Fibroblast of villous mesenchyme (primary cell): ENCODE measurements around the gene ZNF26. TPM values are rescaled to one million over a fixed set of nuclear protein-coding genes. Genes with fewer than 3 reads are reported as not detected.

ENCODE experiments used
- DNase-seq: peaks from one replicate; pipeline ENCODE4 v3.0.0-alpha.2; 2010; ENCODE audit warnings: low read depth
- H3K4me3 ChIP-seq: 2 replicates; pipeline ENCODE4 v1.5.1; 2011; ENCODE audit warnings: low read depth, mild to moderate bottlenecking, low read length
- small RNA-seq: library from RNA; depleted of rRNA; stranded (forward); fragments of <200 nt; gene quantifications from one replicate; pipeline ENCODE3, GENCODE V24; 2012
- total RNA-seq: library from RNA; depleted of rRNA; stranded (reverse); fragments of >200 nt; gene quantifications from 2 replicates; pipeline ENCODE4 v1.2.3, GENCODE V29; 2012
- TF ChIP-seq, protein P1 (sequence below): IDR thresholded peaks from 2 replicates; pipeline ENCODE4 v1.5.1; 2012; ENCODE audit warnings: low read depth, mild to moderate bottlenecking, low read length; ENCODE audit not compliant: insufficient read depth

The ZNF26 gene
- total RNA-seq, 1 donor, result 10.4 TPM

DNA sequence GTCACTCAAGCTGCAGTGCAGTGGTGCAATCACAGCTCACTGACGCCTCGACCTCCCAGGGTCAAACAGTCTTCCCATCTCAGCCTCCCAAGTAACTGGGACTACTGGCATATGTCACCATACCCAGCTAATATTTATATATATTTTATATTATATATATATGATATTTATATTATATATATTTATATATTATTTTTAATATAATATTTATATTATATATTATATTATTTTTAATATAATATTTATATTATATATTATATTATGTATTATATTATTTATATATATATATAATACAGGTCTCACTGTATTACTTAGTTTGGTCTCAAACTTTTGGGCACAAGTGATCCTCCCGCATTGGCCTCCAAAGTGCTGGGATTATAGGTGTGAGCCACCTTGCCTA, 60.5 kb downstream of the ZNF26 start:
- no peak for DNase-seq
- TF ChIP-seq, protein P1, sequence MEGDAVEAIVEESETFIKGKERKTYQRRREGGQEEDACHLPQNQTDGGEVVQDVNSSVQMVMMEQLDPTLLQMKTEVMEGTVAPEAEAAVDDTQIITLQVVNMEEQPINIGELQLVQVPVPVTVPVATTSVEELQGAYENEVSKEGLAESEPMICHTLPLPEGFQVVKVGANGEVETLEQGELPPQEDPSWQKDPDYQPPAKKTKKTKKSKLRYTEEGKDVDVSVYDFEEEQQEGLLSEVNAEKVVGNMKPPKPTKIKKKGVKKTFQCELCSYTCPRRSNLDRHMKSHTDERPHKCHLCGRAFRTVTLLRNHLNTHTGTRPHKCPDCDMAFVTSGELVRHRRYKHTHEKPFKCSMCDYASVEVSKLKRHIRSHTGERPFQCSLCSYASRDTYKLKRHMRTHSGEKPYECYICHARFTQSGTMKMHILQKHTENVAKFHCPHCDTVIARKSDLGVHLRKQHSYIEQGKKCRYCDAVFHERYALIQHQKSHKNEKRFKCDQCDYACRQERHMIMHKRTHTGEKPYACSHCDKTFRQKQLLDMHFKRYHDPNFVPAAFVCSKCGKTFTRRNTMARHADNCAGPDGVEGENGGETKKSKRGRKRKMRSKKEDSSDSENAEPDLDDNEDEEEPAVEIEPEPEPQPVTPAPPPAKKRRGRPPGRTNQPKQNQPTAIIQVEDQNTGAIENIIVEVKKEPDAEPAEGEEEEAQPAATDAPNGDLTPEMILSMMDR, result no peak
- H3K4me3 ChIP-seq, result no peak overlapping the region

DNA sequence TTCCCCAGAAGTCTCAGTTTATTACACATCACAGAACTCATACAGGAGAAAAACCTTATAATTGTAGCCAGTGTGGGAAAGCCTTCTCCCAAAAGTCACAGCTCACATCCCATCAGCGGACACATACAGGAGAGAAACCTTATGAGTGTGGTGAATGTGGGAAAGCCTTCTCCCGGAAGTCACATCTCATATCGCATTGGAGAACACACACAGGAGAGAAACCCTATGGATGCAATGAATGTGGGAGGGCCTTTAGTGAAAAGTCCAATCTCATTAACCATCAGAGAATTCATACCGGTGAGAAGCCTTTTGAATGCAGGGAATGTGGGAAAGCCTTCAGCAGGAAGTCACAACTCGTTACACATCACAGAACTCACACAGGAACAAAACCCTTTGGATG, 71.3 kb downstream of the ZNF26 start:
- peak; percentile 8 for DNase-seq
- TF ChIP-seq, protein P1, result no peak
- H3K4me3 ChIP-seq, result no peak overlapping the region

DNA sequence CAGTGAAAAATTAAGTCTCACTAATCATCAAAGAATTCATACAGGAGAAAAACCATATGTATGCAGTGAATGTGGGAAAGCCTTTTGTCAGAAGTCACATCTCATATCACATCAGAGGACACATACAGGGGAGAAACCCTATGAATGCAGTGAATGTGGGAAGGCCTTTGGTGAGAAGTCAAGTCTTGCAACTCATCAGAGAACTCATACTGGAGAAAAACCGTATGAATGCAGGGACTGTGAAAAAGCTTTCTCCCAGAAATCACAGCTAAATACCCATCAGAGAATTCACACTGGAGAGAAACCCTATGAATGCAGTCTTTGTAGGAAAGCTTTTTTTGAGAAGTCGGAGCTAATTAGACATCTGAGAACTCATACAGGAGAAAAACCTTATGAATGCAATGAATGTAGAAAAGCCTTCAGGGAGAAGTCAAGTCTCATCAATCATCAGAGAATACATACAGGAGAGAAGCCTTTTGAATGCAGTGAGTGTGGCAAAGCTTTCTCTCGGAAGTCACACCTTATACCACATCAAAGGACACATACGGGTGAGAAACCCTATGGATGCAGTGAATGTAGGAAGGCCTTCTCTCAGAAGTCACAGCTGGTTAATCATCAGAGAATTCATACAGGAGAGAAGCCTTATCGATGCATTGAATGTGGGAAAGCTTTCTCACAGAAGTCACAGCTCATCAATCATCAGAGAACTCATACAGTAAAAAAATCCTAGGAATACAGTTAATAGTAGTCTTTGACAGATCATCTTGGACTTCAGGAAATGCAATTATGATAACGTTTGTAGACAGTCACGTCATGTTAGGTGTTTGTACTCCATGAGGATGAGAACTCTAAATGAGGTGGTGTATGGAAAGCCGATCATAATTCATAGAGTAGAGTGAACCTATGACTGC, 72.3 kb downstream of the ZNF26 start:
- no peak overlapping the region for H3K4me3 ChIP-seq
- peak; percentile 6 for DNase-seq
- TF ChIP-seq, protein P1, result no peak

DNA sequence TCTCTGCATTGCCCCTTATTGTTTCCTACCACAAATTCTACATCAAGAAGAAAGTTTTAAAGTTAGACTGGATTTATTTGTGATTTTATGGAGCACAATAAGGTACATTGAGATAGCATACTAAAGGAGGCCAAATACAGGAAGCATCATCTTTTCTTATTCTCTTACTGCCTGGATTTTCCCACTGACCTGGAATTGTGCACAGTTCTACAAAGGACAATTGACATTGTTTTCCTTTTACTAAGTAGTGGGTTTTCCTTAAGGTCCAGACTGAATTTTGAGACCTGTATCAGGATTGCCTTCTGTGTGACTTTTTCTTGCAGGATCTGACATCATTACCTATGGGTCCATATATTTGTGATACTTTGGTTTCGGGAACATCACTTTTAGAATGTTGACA, 75.8 kb downstream of the ZNF26 start:
- H3K4me3 ChIP-seq, result no peak overlapping the region
- TF ChIP-seq, protein P1, result no peak
- no peak for DNase-seq

DNA sequence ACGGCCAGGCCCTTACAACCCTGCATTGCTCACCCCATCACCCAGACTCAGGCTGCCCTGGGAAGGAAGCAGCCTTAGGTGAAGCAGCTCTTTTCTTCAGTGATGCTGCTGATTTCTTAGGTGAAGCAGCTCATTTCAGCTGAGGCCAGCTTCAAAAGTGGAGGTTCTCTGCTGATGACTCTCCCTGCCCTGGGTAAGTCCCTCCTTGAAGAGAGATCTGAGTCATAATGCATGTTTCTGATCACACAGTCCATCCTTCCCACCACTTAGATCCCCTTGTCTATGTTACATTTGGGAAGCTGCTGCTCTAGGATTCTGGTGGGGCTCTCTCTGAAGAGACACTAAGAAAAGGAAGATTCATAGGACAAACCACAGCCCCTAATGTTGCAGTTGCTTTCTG, 77.4 kb downstream of the ZNF26 start:
- TF ChIP-seq, protein P1, result no peak

DNA sequence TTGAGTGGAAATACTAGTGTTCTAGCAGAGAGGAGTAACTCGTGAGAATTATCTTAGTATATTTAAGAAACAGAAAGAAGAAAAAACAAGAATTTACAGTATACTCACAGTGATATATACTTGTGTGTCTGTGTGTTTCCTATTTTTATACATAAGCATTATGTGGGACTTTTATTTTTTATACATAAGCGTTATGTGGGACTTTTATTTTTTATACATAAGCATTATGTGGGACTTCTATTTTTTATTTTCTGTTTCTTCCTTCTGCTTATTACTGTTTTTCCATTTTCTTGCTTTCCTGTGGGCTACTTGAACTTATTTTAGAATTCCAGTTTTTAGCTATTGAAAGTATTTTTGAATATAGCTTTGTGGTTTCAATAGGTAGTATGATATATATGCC, 87.7 kb downstream of the ZNF26 start:
- TF ChIP-seq, protein P1, result no peak
- H3K4me3 ChIP-seq, result no peak overlapping the region
- no peak for DNase-seq

More for the DNA sequence above, 77.4 kb downstream of the ZNF26 start:
- DNase-seq, result no peak
- H3K4me3 ChIP-seq, result no peak overlapping the region

Small RNAs within 50 kb of the gene (small RNA-seq; reads per million reads assigned to genes)
- not detected for gene RNU4ATAC12P

Other genes with a start within 250 kb of the ZNF26 start
- gene ANKLE2, start 224.5 kb upstream of the ZNF26 start, total RNA-seq, result 94.4 and 118 TPM in 2 replicates
- 133 and 148 TPM in 2 replicates for gene GOLGA3, start 157.5 kb upstream of the ZNF26 start, total RNA-seq
- 48.8 and 51.9 TPM in 2 replicates for gene CHFR, start 98.8 kb upstream of the ZNF26 start, total RNA-seq
- gene ZNF605, start 30.1 kb upstream of the ZNF26 start, total RNA-seq, result 7.7 and 14.2 TPM in 2 replicates
- 23.2 and 25.0 TPM in 2 replicates for gene ZNF84, start 51.1 kb downstream of the ZNF26 start, total RNA-seq
- 19.3 and 25.0 TPM in 2 replicates for gene ZNF140, start 94.6 kb downstream of the ZNF26 start, total RNA-seq
- 0.86 and 0.97 TPM in 2 replicates for gene ZNF891, start 143.9 kb downstream of the ZNF26 start, total RNA-seq
- gene ZNF10, start 144.3 kb downstream of the ZNF26 start, total RNA-seq, result 5.2 TPM in 2 replicates
- gene ZNF268, start 195.1 kb downstream of the ZNF26 start, total RNA-seq, result 19.6 and 23.3 TPM in 2 replicates
- gene ANHX, start 249.5 kb downstream of the ZNF26 start, total RNA-seq, result not detected in 2 replicates